HepG2 (cell line): Measurements from ENCODE around the gene LSM12. TPM values are rescaled to one million over a fixed set of nuclear protein-coding genes. Genes with fewer than 3 reads are reported as not detected.

ENCODE experiments used
- AGO1 ChIP-seq: fragments of 200-400 bp; formaldehyde crosslinking; IDR thresholded peaks from 2 replicates; pipeline ENCODE4 v1.6.1; 2017; ENCODE audit warnings: mild to moderate bottlenecking, low read depth, low read length, moderate library complexity; ENCODE audit not compliant: poor library complexity, severe bottlenecking
- CEBPB ChIP-seq: IDR thresholded peaks from 2 replicates; pipeline ENCODE4 v1.6.1; 2011; ENCODE audit warnings: low read depth, low read length, improper control_type of control experiment, borderline replicate concordance
- HDAC2 ChIP-seq: sonication (generic); formaldehyde crosslinking; IDR thresholded peaks from 2 replicates; pipeline ENCODE4 v1.4.0; 2020; ENCODE audit warnings: missing genetic modification reagents
- HNRNPL ChIP-seq: fragments of 200-400 bp; formaldehyde crosslinking; IDR thresholded peaks from 2 replicates; pipeline ENCODE4 v1.6.1; 2017; ENCODE audit warnings: mild to moderate bottlenecking, low read depth, low read length
- IRF1 ChIP-seq: sonication (generic); formaldehyde crosslinking; IDR thresholded peaks from 2 replicates; pipeline ENCODE4 v1.4.0; 2020; ENCODE audit warnings: low read depth, mild to moderate bottlenecking, missing genetic modification reagents
- KDM6A ChIP-seq: IDR thresholded peaks from 2 replicates; pipeline ENCODE4 v1.6.1; 2016; ENCODE audit warnings: low read depth
- NPAS2 ChIP-seq: sonication (generic); formaldehyde crosslinking; IDR thresholded peaks from 2 replicates; pipeline ENCODE4 v1.8.0; 2022; ENCODE audit warnings: mild to moderate bottlenecking, missing genetic modification reagents, borderline replicate concordance
- POLR2AphosphoS5 ChIP-seq: IDR thresholded peaks from 2 replicates; pipeline ENCODE4 v1.6.1; 2012; ENCODE audit warnings: low read depth, low read length
- RFX1 ChIP-seq: fragments of 450-650 bp; IDR thresholded peaks from 2 replicates; pipeline ENCODE4 v1.6.1; 2017
- SIN3B ChIP-seq: fragments of 150-350 bp; IDR thresholded peaks from 2 replicates; pipeline ENCODE4 v1.6.1; 2014; ENCODE audit warnings: low read length
- THYN1 ChIP-seq: sonication (generic); formaldehyde crosslinking; IDR thresholded peaks from 2 replicates; pipeline ENCODE4 v1.8.1; 2023; ENCODE audit warnings: low read depth, mild to moderate bottlenecking, moderate library complexity, missing genetic modification reagents, borderline replicate concordance
- UBTF ChIP-seq: sonication (generic); formaldehyde crosslinking; IDR thresholded peaks from 2 replicates; pipeline ENCODE4 v1.4.0; 2020; ENCODE audit warnings: mild to moderate bottlenecking, missing genetic modification reagents
- ZNF160 ChIP-seq: sonication (generic); formaldehyde crosslinking; IDR thresholded peaks from 2 replicates; pipeline ENCODE4 v1.8.0; 2022; ENCODE audit warnings: mild to moderate bottlenecking, inconsistent platforms, missing genetic modification reagents
- ZNF331 ChIP-seq: sonication (generic); formaldehyde crosslinking; IDR thresholded peaks from 2 replicates; pipeline ENCODE4 v1.4.0; 2020; ENCODE audit warnings: missing genetic modification reagents
- polyA plus RNA-seq, 8 experiments: library from polyadenylated mRNA; depleted of rRNA in 3 of 8; stranded (reverse) in 7 of 8; unstranded in 1 of 8; fragments of >200 nt; fragmentation: Illumina TruSeq in 4 of 8; extraction: Trizol in 4 of 8; gene quantifications; 2 replicates each; pipeline versions ENCODE4 v1.2.1 to v1.2.3, GENCODE V29; 2011 to 2016; ENCODE audit warnings: low read depth in 4 of 8, missing spikeins in 1 of 8, mixed read lengths in 1 of 8; ENCODE audit not compliant: insufficient read depth in 1 of 8
- total RNA-seq, 5 experiments: library from RNA; depleted of rRNA; stranded (reverse); fragments of >200 nt; fragmentation: Illumina TruSeq; extraction: Trizol; gene quantifications; 2 replicates each; pipeline ENCODE4 v1.2.3, GENCODE V29; 2016; ENCODE audit warnings: low read depth in 1 of 5
- TF ChIP-seq, protein P1 (sequence below): sonication (generic); formaldehyde crosslinking; IDR thresholded peaks from 2 replicates; pipeline ENCODE4 v1.4.0; 2020; ENCODE audit warnings: missing genetic modification reagents, borderline replicate concordance
- TF ChIP-seq, protein P2 (sequence below): IDR thresholded peaks from 2 replicates; pipeline ENCODE4 v1.6.1; 2012; ENCODE audit warnings: low read length, improper control_type of control experiment
- TF ChIP-seq, protein P3 (sequence below): sonication (generic); formaldehyde crosslinking; IDR thresholded peaks from 2 replicates; pipeline ENCODE4 v1.9.0; 2022; ENCODE audit warnings: low read depth, missing genetic modification reagents

The LSM12 gene
- total and polyA plus RNA-seq, 2 of the 13 experiments (the other 11 are each of a cell fraction or from before 2014, with no cell fraction given), result 52.8 to 55.7 TPM

GRCh38 chr17:44110823-44111633 lies 44.6 kb upstream of the LSM12 start (continued):
- TF ChIP-seq, protein P1, sequence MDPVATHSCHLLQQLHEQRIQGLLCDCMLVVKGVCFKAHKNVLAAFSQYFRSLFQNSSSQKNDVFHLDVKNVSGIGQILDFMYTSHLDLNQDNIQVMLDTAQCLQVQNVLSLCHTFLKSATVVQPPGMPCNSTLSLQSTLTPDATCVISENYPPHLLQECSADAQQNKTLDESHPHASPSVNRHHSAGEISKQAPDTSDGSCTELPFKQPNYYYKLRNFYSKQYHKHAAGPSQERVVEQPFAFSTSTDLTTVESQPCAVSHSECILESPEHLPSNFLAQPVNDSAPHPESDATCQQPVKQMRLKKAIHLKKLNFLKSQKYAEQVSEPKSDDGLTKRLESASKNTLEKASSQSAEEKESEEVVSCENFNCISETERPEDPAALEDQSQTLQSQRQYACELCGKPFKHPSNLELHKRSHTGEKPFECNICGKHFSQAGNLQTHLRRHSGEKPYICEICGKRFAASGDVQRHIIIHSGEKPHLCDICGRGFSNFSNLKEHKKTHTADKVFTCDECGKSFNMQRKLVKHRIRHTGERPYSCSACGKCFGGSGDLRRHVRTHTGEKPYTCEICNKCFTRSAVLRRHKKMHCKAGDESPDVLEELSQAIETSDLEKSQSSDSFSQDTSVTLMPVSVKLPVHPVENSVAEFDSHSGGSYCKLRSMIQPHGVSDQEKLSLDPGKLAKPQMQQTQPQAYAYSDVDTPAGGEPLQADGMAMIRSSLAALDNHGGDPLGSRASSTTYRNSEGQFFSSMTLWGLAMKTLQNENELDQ (CRISPR knock-in tag), result no peak
- TF ChIP-seq POLR2AphosphoS5, result peak; percentile 93
- no peak for TF ChIP-seq IRF1 (CRISPR knock-in tag)
- TF ChIP-seq, protein P2, sequence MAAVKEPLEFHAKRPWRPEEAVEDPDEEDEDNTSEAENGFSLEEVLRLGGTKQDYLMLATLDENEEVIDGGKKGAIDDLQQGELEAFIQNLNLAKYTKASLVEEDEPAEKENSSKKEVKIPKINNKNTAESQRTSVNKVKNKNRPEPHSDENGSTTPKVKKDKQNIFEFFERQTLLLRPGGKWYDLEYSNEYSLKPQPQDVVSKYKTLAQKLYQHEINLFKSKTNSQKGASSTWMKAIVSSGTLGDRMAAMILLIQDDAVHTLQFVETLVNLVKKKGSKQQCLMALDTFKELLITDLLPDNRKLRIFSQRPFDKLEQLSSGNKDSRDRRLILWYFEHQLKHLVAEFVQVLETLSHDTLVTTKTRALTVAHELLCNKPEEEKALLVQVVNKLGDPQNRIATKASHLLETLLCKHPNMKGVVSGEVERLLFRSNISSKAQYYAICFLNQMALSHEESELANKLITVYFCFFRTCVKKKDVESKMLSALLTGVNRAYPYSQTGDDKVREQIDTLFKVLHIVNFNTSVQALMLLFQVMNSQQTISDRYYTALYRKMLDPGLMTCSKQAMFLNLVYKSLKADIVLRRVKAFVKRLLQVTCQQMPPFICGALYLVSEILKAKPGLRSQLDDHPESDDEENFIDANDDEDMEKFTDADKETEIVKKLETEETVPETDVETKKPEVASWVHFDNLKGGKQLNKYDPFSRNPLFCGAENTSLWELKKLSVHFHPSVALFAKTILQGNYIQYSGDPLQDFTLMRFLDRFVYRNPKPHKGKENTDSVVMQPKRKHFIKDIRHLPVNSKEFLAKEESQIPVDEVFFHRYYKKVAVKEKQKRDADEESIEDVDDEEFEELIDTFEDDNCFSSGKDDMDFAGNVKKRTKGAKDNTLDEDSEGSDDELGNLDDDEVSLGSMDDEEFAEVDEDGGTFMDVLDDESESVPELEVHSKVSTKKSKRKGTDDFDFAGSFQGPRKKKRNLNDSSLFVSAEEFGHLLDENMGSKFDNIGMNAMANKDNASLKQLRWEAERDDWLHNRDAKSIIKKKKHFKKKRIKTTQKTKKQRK, result no peak
- TF ChIP-seq ZNF160 (CRISPR knock-in tag), result peak; percentile 92
- TF ChIP-seq NPAS2 (CRISPR knock-in tag), result no peak
- TF ChIP-seq HNRNPL, result peak; percentile 97
- TF ChIP-seq, protein P3, sequence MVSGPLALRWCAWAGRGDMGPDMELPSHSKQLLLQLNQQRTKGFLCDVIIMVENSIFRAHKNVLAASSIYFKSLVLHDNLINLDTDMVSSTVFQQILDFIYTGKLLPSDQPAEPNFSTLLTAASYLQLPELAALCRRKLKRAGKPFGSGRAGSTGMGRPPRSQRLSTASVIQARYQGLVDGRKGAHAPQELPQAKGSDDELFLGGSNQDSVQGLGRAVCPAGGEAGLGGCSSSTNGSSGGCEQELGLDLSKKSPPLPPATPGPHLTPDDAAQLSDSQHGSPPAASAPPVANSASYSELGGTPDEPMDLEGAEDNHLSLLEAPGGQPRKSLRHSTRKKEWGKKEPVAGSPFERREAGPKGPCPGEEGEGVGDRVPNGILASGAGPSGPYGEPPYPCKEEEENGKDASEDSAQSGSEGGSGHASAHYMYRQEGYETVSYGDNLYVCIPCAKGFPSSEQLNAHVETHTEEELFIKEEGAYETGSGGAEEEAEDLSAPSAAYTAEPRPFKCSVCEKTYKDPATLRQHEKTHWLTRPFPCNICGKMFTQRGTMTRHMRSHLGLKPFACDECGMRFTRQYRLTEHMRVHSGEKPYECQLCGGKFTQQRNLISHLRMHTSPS, result peak; percentile 98
- no peak for TF ChIP-seq RFX1
- TF ChIP-seq THYN1 (CRISPR knock-in tag), result no peak
- TF ChIP-seq ZNF331, result peak; percentile 97
- TF ChIP-seq HDAC2, result peak; percentile 96
- peak; percentile 97 for TF ChIP-seq UBTF (CRISPR knock-in tag)
- TF ChIP-seq AGO1, result peak; percentile 78
- peak; percentile 70 for TF ChIP-seq SIN3B
- peak; percentile 96 for TF ChIP-seq KDM6A
- TF ChIP-seq CEBPB, result no peak
